ENCODE measurements around the gene PDZRN3. TPM values are rescaled to one million over a fixed set of nuclear protein-coding genes. Genes with fewer than 3 reads are reported as not detected.
A peak's percentile ranks its signal among the peaks of the same experiment; 100 is the strongest.

The PDZRN3 gene
- total and polyA plus RNA-seq, 8 donors = 20.0 to 88.6 (median 62.3) TPM

GRCh38 chr3:73422571-73422970, 202.2 kb downstream of the PDZRN3 start:
- H3K27ac ChIP-seq = peak overlapping the region in 1 of 2 donors; percentile 35
- no peak overlapping the region for H3K4me3 ChIP-seq
- no peaks in the 10 kb centered on the region for H3K36me3 ChIP-seq
- no peaks in the 10 kb centered on the region for H3K27me3 ChIP-seq
- H3K9me3 ChIP-seq = no peaks in the 10 kb centered on the region
- ATAC-seq = no peak
- intact Hi-C loops (cut with DNase I) = no loop called here
- no peak for TF ChIP-seq CTCF (IDR thresholded peaks at IDR 0.05)
- H3K4me1 ChIP-seq = no peaks in the 10 kb centered on the region
- peak in 1 of 4 donors; percentile 64 for DNase-seq

GRCh38 chr3:73419942-73420341, 204.8 kb downstream of the PDZRN3 start:
- Histone ChIP-seq H3K27ac (peak overlapping the region in 1 of 2 donors; percentile 10), H3K27me3 (no peaks in the 10 kb centered on the region), H3K36me3 (no peaks in the 10 kb centered on the region), H3K4me1 (no peaks in the 10 kb centered on the region), H3K9me3 (no peaks in the 10 kb centered on the region), H3K4me3 (no peak overlapping the region)
- ATAC-seq (no peak), DNase-seq (no peak)
- no peak for TF ChIP-seq CTCF (IDR thresholded peaks at IDR 0.05)
- intact Hi-C loops (cut with DNase I) = no loop called here

GRCh38 chr3:73419179-73419803, 205.4 kb downstream of the PDZRN3 start:
- ATAC-seq = peak; percentile 37
- Histone ChIP-seq H3K4me3 (no peak overlapping the region), H3K4me1 (no peaks in the 10 kb centered on the region)

GRCh38 chr3:73418681-73419080, 206.1 kb downstream of the PDZRN3 start:
- no peak for TF ChIP-seq CTCF (IDR thresholded peaks at IDR 0.05)
- no peak overlapping the region for H3K4me3 ChIP-seq
- H3K27ac ChIP-seq = no peak overlapping the region
- H3K27me3 ChIP-seq = no peaks in the 10 kb centered on the region
- H3K4me1 ChIP-seq = no peaks in the 10 kb centered on the region
- no peak for ATAC-seq
- H3K36me3 ChIP-seq = no peaks in the 10 kb centered on the region
- H3K9me3 ChIP-seq = no peaks in the 10 kb centered on the region
- DNase-seq = no peak
- intact Hi-C loops (cut with DNase I) = no loop called here

More at GRCh38 chr3:73419179-73419803, 205.4 kb downstream of the PDZRN3 start:
- TF ChIP-seq CTCF (IDR thresholded peaks at IDR 0.05) = no peak
- Histone ChIP-seq H3K9me3 (no peaks in the 10 kb centered on the region), H3K36me3 (no peaks in the 10 kb centered on the region), H3K27ac (no peak overlapping the region), H3K27me3 (no peaks in the 10 kb centered on the region)
- DNase-seq = peak in 1 of 4 donors; percentile 67
- intact Hi-C loops (cut with DNase I) = no loop called here

GRCh38 chr3:73415118-73415517, 209.6 kb downstream of the PDZRN3 start:
- no peaks in the 10 kb centered on the region for H3K4me1 ChIP-seq
- intact Hi-C loops (cut with DNase I) = no loop called here
- no peak for TF ChIP-seq CTCF (IDR thresholded peaks at IDR 0.05)
- ATAC-seq = no peak
- H3K27me3 ChIP-seq = no peaks in the 10 kb centered on the region
- no peak overlapping the region for H3K27ac ChIP-seq
- no peaks in the 10 kb centered on the region for H3K9me3 ChIP-seq
- no peaks in the 10 kb centered on the region for H3K36me3 ChIP-seq
- no peak overlapping the region for H3K4me3 ChIP-seq
- DNase-seq = no peak

Data from left lung (tissue), 10 donors.